GM19193 (cell line): ENCODE results near the gene FIBCD1.

ENCODE experiments used
- POLR2A ChIP-seq: IDR thresholded peaks from 4 replicates; pipeline ENCODE4 v1.6.1; 2011; ENCODE audit not compliant: insufficient read depth, insufficient read length; ENCODE audit errors: extremely low read depth

FIBCD1 gene

GRCh38 chr9:130883479-130883878 is 55.6 kb downstream of the FIBCD1 start:
- TF ChIP-seq POLR2A, result no peak

- no peak for TF ChIP-seq POLR2A
Observed at GRCh38 chr9:130882696-130883225, 56.3 kb downstream of the FIBCD1 start.

GRCh38 chr9:130881516-130881915 is 57.5 kb downstream of the FIBCD1 start:
- no peak for TF ChIP-seq POLR2A

- TF ChIP-seq POLR2A, result no peak
Observed at GRCh38 chr9:130880599-130881220, 58.3 kb downstream of the FIBCD1 start.

GRCh38 chr9:130879863-130880411 is 59.1 kb downstream of the FIBCD1 start:
- no peak for TF ChIP-seq POLR2A

GRCh38 chr9:130878295-130878694 is 60.8 kb downstream of the FIBCD1 start:
- TF ChIP-seq POLR2A, result no peak

- TF ChIP-seq POLR2A, result no peak
Observed at GRCh38 chr9:130877300-130877699, 61.7 kb downstream of the FIBCD1 start.

GRCh38 chr9:130874783-130875182 is 64.3 kb downstream of the FIBCD1 start:
- no peak for TF ChIP-seq POLR2A

GRCh38 chr9:130873966-130874365 is 65.1 kb downstream of the FIBCD1 start:
- no peak for TF ChIP-seq POLR2A

GRCh38 chr9:130872912-130873503 is 66.0 kb downstream of the FIBCD1 start:
- TF ChIP-seq POLR2A, result no peak

- no peak for TF ChIP-seq POLR2A
Observed at GRCh38 chr9:130872508-130872907, 66.5 kb downstream of the FIBCD1 start.

GRCh38 chr9:130872093-130872492 is 67.0 kb downstream of the FIBCD1 start:
- no peak for TF ChIP-seq POLR2A

- TF ChIP-seq POLR2A, result no peak
Observed at GRCh38 chr9:130871395-130872062, 67.5 kb downstream of the FIBCD1 start.

- no peak for TF ChIP-seq POLR2A
Observed at GRCh38 chr9:130870491-130871381, 68.3 kb downstream of the FIBCD1 start.

- no peak for TF ChIP-seq POLR2A
Observed at GRCh38 chr9:130869250-130869649, 69.8 kb downstream of the FIBCD1 start.
